GM12878 (cell line): Measurements from ENCODE around the gene OSBPL3. TPM values are rescaled to one million over a fixed set of nuclear protein-coding genes. Genes with fewer than 3 reads are reported as not detected.

Source experiments
- ATAC-seq: fragments of 200-7000 bp; cut with Tn5 transposase; 3 replicates; pipeline ENCODE4 v1.9.1; 2020; ENCODE audit warnings: mild to moderate bottlenecking, moderate library complexity
- BruUV-seq: library from RNA; stranded (reverse); fragments of 400-500 nt; replicated peaks from 2 replicates; lab custom pipeline; 2021; lab: Mats Ljungman, UMichigan
- CTCF ChIA-PET: fragments of 300-600 bp; sonication (Branson Sonifier 250); formaldehyde crosslinking; extraction: SDS; loops from one replicate; lab custom pipeline; 2021; ENCODE audit warnings: inconsistent platforms; lab: Yijun Ruan, JAX
- POLR2A ChIA-PET: fragments of 350-600 bp; formaldehyde crosslinking; extraction: SDS; loops from one replicate; lab custom pipeline; 2021; ENCODE audit warnings: inconsistent platforms; lab: Charles Lee
- RAD21 ChIA-PET: fragments of 300-600 bp; sonication (Branson Sonifier 250); formaldehyde crosslinking; loops from one replicate; lab custom pipeline; 2023; ENCODE audit warnings: antibody characterized with exemption; ENCODE audit not compliant: unreplicated experiment; lab: Charles Lee
- SMC1A ChIA-PET: fragments of 300-600 bp; sonication (Branson Sonifier 250); formaldehyde crosslinking; loops from one replicate; lab custom pipeline; 2023; ENCODE audit not compliant: unreplicated experiment, uncharacterized antibody; lab: Charles Lee
- DNase-seq: peaks from one replicate; pipeline ENCODE4 v3.0.0-alpha.2; 2011; ENCODE audit warnings: low read depth, low spot score
- FAIRE-seq: peaks from 3 replicates; lab custom pipeline; 2011; peaks lifted over from hg19 to GRCh38; lab: Jason Lieb, UNC
- H2AFZ ChIP-seq: 2 replicates; pipeline ENCODE4 v1.6.0; 2011; ENCODE audit warnings: low read depth, low read length, control low read depth; ENCODE audit not compliant: control insufficient read depth
- H3K27ac ChIP-seq: 2 replicates; pipeline ENCODE4 v1.5.1; 2011; ENCODE audit warnings: control low read depth; ENCODE audit not compliant: control insufficient read depth, insufficient read depth
- H3K27me3 ChIP-seq, 2 experiments: replicated peaks in 1 of 2; 2 replicates each; pipeline versions ENCODE4 v1.6.0 to v1.6.1; 2011; ENCODE audit warnings: low read length in 1 of 2; ENCODE audit not compliant: control insufficient read depth in 2 of 2, insufficient read depth in 2 of 2
- H3K36me3 ChIP-seq, 2 experiments: 2 replicates each; pipeline ENCODE4 v1.5.1; 2011; ENCODE audit warnings: low read length in 1 of 2; ENCODE audit not compliant: control insufficient read depth in 2 of 2, insufficient read depth in 2 of 2
- H3K4me1 ChIP-seq: 2 replicates; pipeline ENCODE4 v1.6.1; 2011; ENCODE audit warnings: mild to moderate bottlenecking, low read length, moderate library complexity, mixed read lengths; ENCODE audit not compliant: control insufficient read depth, insufficient read depth
- H3K4me2 ChIP-seq: 2 replicates; pipeline ENCODE4 v1.6.0; 2011; ENCODE audit warnings: control low read depth; ENCODE audit not compliant: control insufficient read depth, insufficient read depth
- H3K4me3 ChIP-seq: fragments of 200-600 bp; sonication (generic); 2 replicates; pipeline ENCODE4 v1.5.1; 2016
- H3K79me2 ChIP-seq: 2 replicates; pipeline ENCODE4 v1.6.0; 2011; ENCODE audit warnings: low read length; ENCODE audit not compliant: control insufficient read depth, insufficient read depth
- H3K9ac ChIP-seq: 2 replicates; pipeline ENCODE4 v1.8.0; 2011; ENCODE audit warnings: low read length, control low read depth, mixed read lengths; ENCODE audit not compliant: control insufficient read depth, insufficient read depth
- H3K9me3 ChIP-seq: replicated peaks from 3 replicates; pipeline ENCODE4 v1.5.1; 2011; ENCODE audit warnings: mild to moderate bottlenecking, low read length; ENCODE audit not compliant: control insufficient read depth, insufficient read depth
- H4K20me1 ChIP-seq: 2 replicates; pipeline ENCODE4 v1.6.0; 2011; ENCODE audit not compliant: control insufficient read depth, insufficient read depth
- CREM ChIP-seq: IDR thresholded peaks from 2 replicates; pipeline ENCODE4 v1.6.1; 2014; ENCODE audit warnings: antibody characterized with exemption, low read depth
- RUNX3 ChIP-seq: IDR thresholded peaks from 2 replicates; pipeline ENCODE4 v1.6.1; 2012; ENCODE audit warnings: low read length, inconsistent platforms
- in situ Hi-C: fragments of 300-500 bp; cut with MboI; formaldehyde crosslinking; loops from 9 replicates; pipeline ENCODE4 v1.14.3; 2018; ENCODE audit warnings: mixed read lengths
- intact Hi-C: fragments of 100-400 bp; cut with micrococcal nuclease; formaldehyde crosslinking; loops from one replicate; pipeline ENCODE4 v1.14.2; 2022; ENCODE audit not compliant: unreplicated experiment
- polyA plus RNA-seq, 11 experiments: library from polyadenylated mRNA; depleted of rRNA in 4 of 11; unstranded in 6 of 11; stranded (reverse) in 5 of 11; fragments of >200 nt; fragmentation: Nextera tagmentation in 4 of 11; fragmentation: Illumina TruSeq in 1 of 11; extraction: Ambion mirVana in 4 of 11; extraction: Trizol in 1 of 11; gene quantifications; 1 replicate in 1 of 11; 2 replicates in 10 of 11; pipeline versions ENCODE4 v1.2.1 to v1.2.3, GENCODE V29; 2011 to 2016; ENCODE audit warnings: inconsistent platforms in 2 of 11, missing spikeins in 2 of 11, low read depth in 1 of 11
- total RNA-seq, 4 experiments: library from RNA; depleted of rRNA in 3 of 4; stranded (reverse); fragments of >200 nt in 3 of 4; fragmentation: Illumina TruSeq in 1 of 4; extraction: Trizol in 1 of 4; gene quantifications; 2 replicates each; pipeline versions ENCODE4 v1.2.1 to v1.2.3, GENCODE V29; 2013 to 2021
- TF ChIP-seq, protein P1 (sequence below): fragments of 450-650 bp; IDR thresholded peaks from 2 replicates; pipeline ENCODE4 v1.6.1; 2017; ENCODE audit warnings: mild to moderate bottlenecking
- TF ChIP-seq, protein P2 (sequence below): fragments of 450-650 bp; formaldehyde crosslinking; IDR thresholded peaks from 2 replicates; pipeline ENCODE4 v1.5.0; 2022; ENCODE audit warnings: mild to moderate bottlenecking, missing genetic modification characterization

OSBPL3 gene
- total and polyA plus RNA-seq, 10 of the 15 experiments (the other 5 are each of a cell fraction or from before 2014, with no cell fraction given), result 6.1 to 46.6 (median 27.0) TPM

- RAD21 ChIA-PET, result no interaction called here
- TF ChIP-seq, protein P1, sequence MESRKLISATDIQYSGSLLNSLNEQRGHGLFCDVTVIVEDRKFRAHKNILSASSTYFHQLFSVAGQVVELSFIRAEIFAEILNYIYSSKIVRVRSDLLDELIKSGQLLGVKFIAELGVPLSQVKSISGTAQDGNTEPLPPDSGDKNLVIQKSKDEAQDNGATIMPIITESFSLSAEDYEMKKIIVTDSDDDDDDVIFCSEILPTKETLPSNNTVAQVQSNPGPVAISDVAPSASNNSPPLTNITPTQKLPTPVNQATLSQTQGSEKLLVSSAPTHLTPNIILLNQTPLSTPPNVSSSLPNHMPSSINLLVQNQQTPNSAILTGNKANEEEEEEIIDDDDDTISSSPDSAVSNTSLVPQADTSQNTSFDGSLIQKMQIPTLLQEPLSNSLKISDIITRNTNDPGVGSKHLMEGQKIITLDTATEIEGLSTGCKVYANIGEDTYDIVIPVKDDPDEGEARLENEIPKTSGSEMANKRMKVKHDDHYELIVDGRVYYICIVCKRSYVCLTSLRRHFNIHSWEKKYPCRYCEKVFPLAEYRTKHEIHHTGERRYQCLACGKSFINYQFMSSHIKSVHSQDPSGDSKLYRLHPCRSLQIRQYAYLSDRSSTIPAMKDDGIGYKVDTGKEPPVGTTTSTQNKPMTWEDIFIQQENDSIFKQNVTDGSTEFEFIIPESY, result no peak
- TF ChIP-seq CREM, result no peak
- TF ChIP-seq, protein P2, sequence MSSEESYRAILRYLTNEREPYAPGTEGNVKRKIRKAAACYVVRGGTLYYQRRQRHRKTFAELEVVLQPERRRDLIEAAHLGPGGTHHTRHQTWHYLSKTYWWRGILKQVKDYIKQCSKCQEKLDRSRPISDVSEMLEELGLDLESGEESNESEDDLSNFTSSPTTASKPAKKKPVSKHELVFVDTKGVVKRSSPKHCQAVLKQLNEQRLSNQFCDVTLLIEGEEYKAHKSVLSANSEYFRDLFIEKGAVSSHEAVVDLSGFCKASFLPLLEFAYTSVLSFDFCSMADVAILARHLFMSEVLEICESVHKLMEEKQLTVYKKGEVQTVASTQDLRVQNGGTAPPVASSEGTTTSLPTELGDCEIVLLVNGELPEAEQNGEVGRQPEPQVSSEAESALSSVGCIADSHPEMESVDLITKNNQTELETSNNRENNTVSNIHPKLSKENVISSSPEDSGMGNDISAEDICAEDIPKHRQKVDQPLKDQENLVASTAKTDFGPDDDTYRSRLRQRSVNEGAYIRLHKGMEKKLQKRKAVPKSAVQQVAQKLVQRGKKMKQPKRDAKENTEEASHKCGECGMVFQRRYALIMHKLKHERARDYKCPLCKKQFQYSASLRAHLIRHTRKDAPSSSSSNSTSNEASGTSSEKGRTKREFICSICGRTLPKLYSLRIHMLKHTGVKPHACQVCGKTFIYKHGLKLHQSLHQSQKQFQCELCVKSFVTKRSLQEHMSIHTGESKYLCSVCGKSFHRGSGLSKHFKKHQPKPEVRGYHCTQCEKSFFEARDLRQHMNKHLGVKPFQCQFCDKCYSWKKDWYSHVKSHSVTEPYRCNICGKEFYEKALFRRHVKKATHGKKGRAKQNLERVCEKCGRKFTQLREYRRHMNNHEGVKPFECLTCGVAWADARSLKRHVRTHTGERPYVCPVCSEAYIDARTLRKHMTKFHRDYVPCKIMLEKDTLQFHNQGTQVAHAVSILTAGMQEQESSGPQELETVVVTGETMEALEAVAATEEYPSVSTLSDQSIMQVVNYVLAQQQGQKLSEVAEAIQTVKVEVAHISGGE (CRISPR knock-in tag), result no peak
- TF ChIP-seq RUNX3, result peak; percentile 60
These were observed 206.3 kb downstream of the OSBPL3 start for GRCh38 chr7:24773646-24774045.

More at GRCh38 chr7:24773646-24774045, 206.3 kb downstream of the OSBPL3 start:
- Histone ChIP-seq H3K79me2 (no peaks in the 10 kb centered on the region), H2AFZ (no peak overlapping the region), H4K20me1 (no peaks in the 10 kb centered on the region), H3K9ac (no peak overlapping the region), H3K9me3 (no peaks in the 10 kb centered on the region; the same call in 1 of the 3 replicates), H3K4me1 (peaks cover 30% of the 10 kb centered on the region), H3K4me3 (no peak overlapping the region), H3K36me3 (no peaks in the 10 kb centered on the region), H3K27ac (no peak overlapping the region), H3K27me3 (no peaks in the 10 kb centered on the region), H3K4me2 (no peak overlapping the region)
- CTCF ChIA-PET, result no interaction called here
- POLR2A ChIA-PET, result no interaction called here
- in situ Hi-C loops, result no loop called here
- no peak for FAIRE-seq
- ATAC-seq, result no peak
- SMC1A ChIA-PET, result interaction anchor here (1.0 kb wide), 1 partner anchor 96 kb away, joined by 3 read pairs; no protein-coding TSS in a partner anchor
- intact Hi-C loops, result no loop called here
- no peak for DNase-seq
- no TSS peak for BruUV-seq
